Erythroblast (primary cell): ENCODE data around the gene SH2D4B.

Source experiments
- DNase-seq, 2 experiments: peaks; one replicate each; lab custom pipeline; 2025; lab: John Stamatoyannopoulos, UW
- GATA1 ChIP-seq: IDR thresholded peaks from 2 replicates; pipeline ENCODE4 v1.6.1; 2011; ENCODE audit warnings: low read depth, mild to moderate bottlenecking, control low read depth, low read length, moderate library complexity
- POLR2A ChIP-seq: IDR thresholded peaks from 2 replicates; pipeline ENCODE4 v1.6.1; 2011; ENCODE audit warnings: mild to moderate bottlenecking, low read length

SH2D4B gene

GRCh38 chr10:80537736-80538480 lies at the start of gene SH2D4B:
Gene SH2D4B (plus strand): TSS chr10:80537902. CDS start chr10:80538332, 430 bp downstream.
- no peak for DNase-seq
- TF ChIP-seq GATA1 (no peak), POLR2A (no peak)

- no peak for TF ChIP-seq GATA1
- no peak for TF ChIP-seq POLR2A
- no peak for DNase-seq
Observed at GRCh38 chr10:80488539-80489066, 49.1 kb upstream of the SH2D4B start.

- DNase-seq: no peak
Observed at GRCh38 chr10:80489371-80490112, 48.2 kb upstream of the SH2D4B start.

GRCh38 chr10:80491251-80492102 lies 46.2 kb upstream of the SH2D4B start:
- no peak for TF ChIP-seq POLR2A
- TF ChIP-seq GATA1: no peak
- DNase-seq: peak; percentile 24 to 32

More at GRCh38 chr10:80489371-80490112, 48.2 kb upstream of the SH2D4B start:
- TF ChIP-seq GATA1 (no peak), POLR2A (no peak)

GRCh38 chr10:80492848-80493521 lies 44.7 kb upstream of the SH2D4B start:
- TF ChIP-seq POLR2A: no peak
- no peak for TF ChIP-seq GATA1
- no peak for DNase-seq

- DNase-seq: peak in 1 of 2 experiments; percentile 23
- no peak for TF ChIP-seq POLR2A
- no peak for TF ChIP-seq GATA1
Observed at GRCh38 chr10:80493522-80494051, 44.1 kb upstream of the SH2D4B start.

GRCh38 chr10:80496555-80497172 lies 41.0 kb upstream of the SH2D4B start:
- peak; percentile 32 to 44 for DNase-seq
- TF ChIP-seq GATA1: no peak
- no peak for TF ChIP-seq POLR2A

- DNase-seq: peak; percentile 95 to 99
- TF ChIP-seq GATA1 (peak; percentile 85), POLR2A (peak; percentile 45)
Observed at GRCh38 chr10:80497187-80498077, 40.3 kb upstream of the SH2D4B start.

- peak in 1 of 2 experiments; percentile 53 for DNase-seq
- TF ChIP-seq POLR2A (no peak), GATA1 (no peak)
Observed at GRCh38 chr10:80498078-80498832, 39.4 kb upstream of the SH2D4B start.
